Anterior cingulate cortex (tissue), 58 donors: Measurements from ENCODE around the gene NRBP1.
"Not testable (repeated sequence)": the region's sequence is repeated elsewhere in the genome, so short reads cannot be mapped to it uniquely, and the experiment has no call there.

Source experiments
- DNase-seq, 58 donors: peaks; one replicate each; lab custom pipeline; 2025; lab: John Stamatoyannopoulos, UW

Gene NRBP1

DNA sequence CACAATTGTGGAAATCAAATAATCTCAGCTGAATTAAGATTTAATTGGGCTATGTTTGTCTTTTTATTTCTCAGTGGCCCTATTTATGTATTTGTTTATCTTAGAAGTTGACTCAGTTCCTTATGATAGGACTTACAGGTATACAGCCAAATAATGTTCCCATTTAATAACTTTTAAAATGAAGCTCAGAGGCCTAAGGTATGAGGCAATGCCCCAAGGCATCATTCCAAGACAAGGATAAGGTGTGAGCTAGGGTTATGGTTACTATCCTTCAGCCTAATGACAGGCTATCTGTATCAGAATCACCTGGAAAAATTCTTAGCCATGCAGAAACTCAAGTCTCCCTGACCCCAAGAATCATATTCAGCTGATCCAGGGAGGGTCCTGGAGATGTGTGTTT is 7.4 kb upstream of the NRBP1 start:
- no peak for DNase-seq

DNA sequence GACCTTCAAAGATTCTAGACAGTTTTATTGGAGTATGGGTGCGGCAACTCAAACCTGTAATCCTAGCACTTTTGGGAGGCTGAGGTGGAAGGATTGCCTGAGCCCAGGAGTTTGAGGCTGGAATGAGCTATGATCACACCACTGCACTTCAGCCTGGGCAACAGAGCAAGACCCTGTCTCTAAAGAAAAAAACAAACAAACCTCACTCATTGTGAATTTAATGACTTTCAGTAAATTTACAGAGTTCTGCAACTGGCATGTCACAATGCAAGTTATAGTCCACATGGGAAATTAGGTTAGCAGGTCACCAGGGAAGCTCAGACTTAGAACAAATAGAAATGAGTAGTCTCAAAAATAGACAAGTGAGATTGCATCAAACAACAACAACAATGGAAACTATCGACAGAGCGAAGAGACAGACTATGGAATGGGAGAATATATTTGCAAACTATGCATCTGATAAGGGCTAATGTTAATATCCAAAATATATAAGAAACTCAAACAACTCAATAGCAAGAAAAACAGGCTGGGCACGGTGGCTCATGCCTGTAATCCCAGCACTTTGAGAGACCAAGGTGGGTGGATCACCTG is 6.7 kb upstream of the NRBP1 start:
- no peak for DNase-seq

DNA sequence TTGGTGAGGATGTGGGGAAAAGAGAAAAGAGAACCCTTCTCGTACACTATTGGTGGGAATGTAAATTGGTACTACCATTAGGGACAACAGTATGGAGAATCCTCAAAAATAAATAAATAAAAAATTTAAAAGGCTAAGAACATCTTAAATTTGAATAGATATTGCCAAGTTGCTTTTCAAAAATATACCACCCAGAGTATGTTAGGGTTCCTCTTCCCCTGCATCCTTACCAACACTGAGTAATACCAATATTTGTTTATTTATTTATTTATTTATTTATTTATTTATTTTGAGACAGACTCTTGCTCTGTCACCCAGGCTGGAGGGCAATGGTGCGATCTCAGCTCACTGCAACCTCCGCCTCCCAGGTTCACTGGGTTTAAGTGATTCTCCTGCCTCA is 5.5 kb upstream of the NRBP1 start:
- DNase-seq = no peak

DNA sequence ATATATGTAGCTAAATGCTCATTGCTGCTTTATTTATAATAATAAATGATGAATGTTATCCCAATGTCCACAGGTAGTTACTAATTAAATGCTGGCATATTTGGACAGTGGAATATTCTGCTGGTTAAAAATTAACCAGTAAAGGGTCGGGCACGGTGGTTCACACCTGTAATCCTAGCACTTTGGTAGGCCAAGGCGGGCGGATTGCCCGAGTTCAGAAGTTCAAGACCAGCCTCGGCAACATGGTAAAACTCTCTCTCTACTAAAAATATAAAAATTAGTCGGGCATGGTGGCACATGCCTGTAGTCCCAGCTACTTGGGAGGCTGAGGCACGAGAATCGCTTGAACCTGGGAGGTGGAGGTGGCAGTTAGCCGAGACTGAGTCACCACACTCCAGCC is 3.4 kb upstream of the NRBP1 start:
- DNase-seq = not testable (repeated sequence)

DNA sequence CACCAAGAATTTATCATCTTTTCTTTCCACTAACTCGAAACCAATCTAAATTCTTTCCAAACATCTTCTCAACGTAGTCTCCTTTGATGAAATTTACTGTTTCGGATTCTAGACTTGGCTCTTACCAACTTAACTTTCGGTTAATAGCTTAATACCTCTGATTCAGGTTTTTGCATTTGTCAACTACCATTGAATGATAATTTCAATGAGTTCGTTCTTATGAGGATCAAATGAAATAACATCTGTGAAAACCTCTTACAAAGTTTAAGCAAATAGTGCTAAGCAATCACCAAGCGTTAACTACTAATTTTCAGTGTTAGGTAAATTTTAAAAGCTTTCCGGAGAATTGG is 593 bp upstream of the NRBP1 start:
- no peak for DNase-seq

DNA sequence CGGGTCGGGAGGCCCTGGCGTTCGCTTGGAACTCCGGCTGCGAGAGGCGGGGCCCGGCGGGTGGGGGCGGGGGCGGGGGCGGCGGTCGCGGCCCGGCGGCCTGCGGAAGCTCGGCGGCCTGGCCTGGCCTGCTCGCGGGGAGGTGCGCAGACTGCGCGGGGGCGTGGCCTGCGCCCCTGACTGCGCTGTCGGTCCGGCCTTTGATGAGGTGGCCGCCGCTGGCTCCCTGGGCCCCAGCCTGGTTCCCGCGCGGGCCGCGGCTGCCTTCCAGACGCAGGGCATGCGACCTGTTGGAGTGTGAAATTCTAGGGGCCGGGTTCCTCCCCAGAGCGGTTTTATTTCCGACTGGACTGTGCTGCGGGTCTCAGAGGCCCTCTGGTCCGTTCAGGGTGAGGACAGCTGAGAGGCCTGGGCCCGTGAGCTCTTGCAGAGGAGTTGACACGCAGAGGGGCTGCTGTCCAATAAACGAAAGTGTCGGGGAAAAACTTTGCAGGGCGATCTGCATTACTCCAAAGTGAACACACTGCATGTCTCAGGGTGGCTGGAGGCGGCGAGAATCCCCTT is 629 bp downstream of the NRBP1 start:
- peak in 53 of 58 donors; percentile 25 to 88 (median 72) for DNase-seq

DNA sequence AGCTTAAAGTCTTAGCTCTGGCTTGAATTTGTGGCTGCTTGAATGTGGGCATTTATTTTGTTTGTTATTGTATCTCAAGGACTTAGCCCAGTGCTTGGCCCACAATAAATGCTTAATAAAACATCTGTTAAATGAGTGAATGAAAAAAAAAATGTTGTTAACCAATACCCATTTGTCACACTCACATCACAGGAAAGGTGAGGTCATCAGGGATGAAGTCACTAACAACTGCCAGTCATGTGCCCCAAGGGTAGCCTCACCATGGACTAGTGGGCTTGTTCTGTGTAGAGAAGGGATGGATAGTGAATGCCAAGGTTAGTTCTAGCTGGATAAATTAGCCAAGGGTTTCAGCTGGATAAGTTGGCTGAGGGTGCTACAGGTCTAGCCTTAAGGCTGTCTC is 3.0 kb downstream of the NRBP1 start:
- DNase-seq = peak in 1 of 58 donors; percentile 17

DNA sequence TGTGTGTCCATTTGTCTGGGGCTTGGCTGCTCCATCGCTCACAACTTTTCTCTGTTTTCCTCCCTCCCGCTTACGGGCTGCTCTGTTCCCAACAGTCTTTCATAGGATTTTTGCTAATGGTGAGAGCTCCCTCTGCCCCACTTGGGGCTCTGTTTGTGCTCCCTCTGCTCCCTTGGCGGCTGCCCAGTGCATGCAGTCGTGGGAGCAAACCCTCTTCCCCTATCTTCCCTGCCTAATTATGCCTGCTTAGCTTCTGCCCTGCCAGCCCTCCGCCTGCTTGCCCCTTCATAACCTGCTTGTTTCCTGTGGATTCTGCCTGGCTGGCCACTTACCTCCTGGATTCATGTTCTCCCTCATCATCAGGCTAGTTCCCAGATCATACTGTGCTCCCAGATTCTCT is 7.2 kb downstream of the NRBP1 start:
- no peak for DNase-seq

DNA sequence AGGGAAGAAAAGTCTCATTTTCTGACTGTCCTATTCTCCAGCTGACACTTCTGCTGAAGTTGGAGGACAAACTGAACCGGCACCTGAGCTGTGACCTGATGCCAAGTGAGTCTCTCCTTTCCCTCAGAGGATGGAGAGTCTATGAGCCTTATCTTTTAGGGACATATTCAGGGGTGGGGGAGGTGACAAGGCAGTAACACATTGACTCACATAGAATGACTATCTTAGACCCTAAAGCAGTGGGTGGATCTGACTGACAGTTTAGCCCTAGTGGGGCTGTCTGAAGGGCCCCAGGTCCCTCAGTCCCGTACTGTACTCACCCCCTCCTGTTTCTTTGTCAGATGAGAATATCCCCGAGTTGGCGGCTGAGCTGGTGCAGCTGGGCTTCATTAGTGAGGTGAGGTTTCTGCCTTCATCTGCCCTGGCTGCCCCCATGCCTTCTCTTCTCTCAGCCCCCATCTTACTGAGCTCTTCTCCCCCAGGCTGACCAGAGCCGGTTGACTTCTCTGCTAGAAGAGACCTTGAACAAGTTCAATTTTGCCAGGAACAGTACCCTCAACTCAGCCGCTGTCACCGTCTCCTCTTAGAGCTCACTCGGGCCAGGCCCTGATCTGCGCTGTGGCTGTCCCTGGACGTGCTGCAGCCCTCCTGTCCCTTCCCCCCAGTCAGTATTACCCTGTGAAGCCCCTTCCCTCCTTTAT is 12.9 kb downstream of the NRBP1 start:
- DNase-seq = no peak

DNA sequence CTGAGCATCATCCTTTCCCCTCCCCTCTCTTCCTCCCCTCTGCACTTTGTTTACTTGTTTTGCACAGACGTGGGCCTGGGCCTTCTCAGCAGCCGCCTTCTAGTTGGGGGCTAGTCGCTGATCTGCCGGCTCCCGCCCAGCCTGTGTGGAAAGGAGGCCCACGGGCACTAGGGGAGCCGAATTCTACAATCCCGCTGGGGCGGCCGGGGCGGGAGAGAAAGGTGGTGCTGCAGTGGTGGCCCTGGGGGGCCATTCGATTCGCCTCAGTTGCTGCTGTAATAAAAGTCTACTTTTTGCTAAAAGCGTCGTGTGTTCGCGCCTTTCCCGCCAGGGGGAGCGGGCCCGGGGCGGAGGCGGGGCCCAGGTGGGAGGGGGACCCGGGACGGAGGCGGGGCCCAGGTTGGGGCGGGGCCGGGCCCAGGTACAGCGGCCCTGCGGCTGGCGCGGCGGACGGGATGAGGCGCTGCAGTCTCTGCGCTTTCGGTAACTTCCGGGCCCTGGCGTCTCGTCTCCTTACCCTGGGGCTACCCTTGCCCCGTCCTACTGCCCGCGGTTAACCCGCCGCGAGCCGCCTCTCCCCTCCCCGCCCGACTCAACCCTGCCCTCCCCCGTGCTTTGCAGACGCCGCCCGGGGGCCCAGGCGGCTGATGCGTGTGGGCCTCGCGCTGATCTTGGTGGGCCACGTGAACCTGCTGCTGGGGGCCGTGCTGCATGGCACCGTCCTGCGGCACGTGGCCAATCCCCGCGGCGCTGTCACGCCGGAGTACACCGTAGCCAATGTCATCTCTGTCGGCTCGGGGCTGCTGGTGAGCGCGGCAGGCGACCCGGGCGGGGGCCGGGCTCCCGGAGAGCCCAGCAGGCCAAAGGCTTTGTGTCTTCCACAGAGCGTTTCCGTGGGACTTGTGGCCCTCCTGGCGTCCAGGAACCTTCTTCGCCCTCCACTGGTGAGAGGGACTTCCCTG is 13.8 kb downstream of the NRBP1 start, which contains the start of gene KRTCAP3:
Gene KRTCAP3, plus strand, starts transcription at position 424 of the 962 bp plus-strand sequence. Its CDS starts 32 bp downstream, at position 456.
- peak in 2 of 58 donors; percentile 34 to 36 for DNase-seq

DNA sequence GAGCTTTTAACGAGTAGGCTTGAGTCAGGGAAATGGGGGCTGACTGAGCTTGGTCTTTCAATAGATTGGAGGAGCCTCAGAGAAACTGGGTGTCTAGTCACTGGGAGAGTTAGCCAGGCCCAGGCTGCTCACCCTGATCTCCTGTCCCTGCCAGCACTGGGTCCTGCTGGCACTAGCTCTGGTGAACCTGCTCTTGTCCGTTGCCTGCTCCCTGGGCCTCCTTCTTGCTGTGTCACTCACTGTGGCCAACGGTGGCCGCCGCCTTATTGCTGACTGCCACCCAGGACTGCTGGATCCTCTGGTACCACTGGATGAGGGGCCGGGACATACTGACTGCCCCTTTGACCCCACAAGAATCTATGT is 14.5 kb downstream of the NRBP1 start:
- no peak for DNase-seq

DNA sequence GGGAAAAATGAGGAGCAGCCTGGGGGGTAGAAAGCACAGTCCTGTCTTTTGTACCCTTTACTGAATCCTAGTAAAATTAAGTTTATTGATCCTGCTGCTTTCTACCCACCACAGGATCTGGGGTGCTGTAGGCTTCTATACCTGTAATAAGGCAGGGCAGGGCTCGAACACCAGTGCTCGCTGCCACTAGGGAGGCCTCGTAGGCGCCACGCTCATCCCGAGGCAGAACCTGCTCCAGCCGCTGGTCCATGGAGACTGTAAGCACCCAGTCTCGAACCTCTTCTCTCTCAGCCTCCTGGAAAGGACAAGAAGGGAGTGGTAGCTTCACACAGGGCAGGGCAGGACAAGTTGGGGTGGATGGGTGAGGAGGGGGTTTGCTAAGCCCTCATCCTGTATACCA is 16.7 kb downstream of the NRBP1 start:
- no peak for DNase-seq

DNA sequence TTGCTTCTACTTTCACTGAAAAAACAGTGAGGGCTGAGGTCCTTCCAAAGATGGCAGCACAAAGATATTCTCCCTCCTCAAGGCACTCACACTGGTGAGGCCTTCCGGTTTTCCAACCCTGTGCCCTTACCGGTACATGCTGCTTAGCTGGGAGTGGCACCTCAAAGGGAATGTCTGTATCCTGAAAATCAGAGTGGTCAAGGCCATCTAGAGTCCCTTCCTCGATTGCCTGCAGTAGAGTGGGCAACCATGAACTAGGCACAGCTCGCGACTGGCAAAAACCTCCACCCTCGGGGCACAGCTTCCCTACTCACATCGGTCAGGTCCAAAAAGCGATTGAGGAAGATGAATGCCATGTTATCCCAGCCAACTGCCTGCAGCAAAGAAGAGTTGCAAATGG is 17.2 kb downstream of the NRBP1 start:
- no peak for DNase-seq

DNA sequence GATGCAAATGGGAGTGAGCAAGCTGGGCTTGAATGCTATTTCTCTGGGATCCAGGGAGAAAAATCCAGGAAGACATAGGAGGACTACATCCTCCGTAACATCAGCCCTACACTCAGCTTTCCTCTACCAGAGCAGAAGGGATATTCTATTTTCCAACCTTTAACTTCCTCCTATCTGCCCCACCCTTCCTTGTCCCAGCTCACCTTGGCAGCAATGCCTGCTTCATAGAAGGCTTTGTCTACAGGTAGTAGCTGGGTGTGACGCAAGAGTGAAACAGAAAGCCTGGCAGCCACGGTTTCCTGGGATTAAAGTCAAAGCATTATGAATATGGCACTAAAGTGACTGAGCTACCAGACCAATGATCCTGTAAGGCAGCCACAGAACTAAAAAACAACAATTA is 17.6 kb downstream of the NRBP1 start:
- DNase-seq = no peak

DNA sequence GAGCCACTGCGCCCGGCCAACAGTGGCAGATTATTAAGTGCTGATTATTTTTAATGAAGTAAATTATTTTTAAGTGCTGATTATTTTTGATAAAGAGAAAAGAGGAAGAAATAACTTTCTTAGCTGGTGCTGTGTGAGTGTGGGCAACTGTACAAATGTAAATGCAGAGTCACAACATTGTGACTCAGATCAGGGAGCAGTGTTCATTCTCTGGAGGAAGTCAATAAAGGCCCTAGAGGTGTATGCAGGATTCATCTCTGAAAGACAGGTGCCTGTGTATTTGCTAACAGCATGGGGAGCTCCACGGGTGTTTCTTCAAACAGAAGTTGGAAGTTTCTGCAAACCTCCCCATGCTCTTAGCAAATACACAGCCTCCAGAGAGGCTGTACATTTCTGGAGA is 19.9 kb downstream of the NRBP1 start:
- no peak for DNase-seq

DNA sequence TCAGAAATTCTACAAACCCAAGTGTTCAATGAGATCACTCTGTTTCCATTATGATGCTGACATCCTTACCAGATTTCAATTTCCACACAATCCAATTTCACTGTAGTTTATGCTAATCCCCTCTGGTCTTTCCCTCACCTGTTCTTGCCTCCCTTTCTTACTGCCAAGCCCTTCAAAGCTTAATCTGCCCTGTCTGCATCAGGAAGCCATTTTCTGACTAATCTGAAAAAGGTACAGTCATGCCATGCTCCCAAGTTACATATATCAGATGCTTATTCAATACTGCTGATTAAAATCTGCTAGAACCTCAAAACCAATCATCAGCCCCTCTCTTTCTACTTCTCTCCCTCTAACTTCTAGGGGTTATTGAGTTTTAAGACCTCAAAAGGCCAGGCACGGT is 22.7 kb downstream of the NRBP1 start:
- DNase-seq = no peak

DNA sequence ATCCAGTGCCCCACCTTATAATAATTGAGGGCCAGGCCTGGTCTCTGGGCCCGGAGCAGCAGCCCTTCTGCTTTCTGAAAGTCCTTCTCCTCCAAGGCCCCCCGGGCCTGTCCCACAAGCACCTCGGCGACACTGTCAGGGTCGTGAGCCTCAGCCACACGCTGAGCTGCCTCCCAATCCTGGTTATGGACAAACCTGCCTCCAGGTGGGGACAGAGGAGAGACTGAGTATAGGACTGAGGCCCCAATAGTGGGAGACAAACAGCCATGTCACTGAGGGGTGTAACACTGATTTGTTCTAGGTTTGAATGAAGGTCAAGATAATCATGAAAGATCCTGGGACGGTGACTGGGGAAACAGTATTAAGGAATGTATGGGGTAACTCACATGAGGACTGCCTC is 25.5 kb downstream of the NRBP1 start:
- DNase-seq = no peak

DNA sequence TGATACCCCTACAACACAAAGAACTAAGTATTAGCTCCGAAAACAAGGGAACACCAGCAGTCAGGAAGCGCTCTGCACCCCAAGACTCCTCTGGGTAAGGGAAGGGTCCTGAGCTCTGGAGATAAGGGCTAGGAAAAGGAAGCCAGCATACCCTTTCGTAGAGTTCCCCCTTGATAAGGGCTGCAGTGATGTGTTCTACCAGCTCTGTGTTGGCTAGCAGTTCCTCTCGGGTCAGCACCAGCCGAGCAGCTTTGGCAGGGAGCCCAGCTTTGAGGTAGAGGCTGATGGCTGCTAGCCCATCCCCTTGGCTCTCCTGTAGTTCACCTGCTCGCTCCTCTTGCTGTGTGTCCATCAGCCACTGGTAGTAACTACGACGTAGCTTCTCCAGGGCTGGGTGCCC is 32.7 kb downstream of the NRBP1 start:
- no peak for DNase-seq

DNA sequence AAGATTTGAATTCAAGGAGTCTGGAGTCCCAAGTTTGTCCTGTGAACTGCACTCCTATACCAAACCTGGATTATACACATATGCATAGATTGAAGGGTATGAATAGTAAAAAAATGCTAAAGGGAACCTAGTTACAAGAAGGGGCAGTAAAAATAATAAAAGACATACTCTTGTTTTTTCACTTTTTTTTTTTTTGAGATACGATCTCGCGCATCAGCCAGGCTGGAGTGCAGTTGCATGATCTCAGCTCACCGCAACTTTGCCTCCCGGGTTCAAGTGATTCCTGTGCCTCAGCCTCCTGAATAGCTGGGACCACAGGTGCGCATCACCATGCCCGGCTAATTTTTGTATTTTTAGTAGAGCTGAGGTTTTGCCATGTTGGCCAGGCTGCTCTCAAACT is 36.0 kb downstream of the NRBP1 start:
- DNase-seq = no peak

DNA sequence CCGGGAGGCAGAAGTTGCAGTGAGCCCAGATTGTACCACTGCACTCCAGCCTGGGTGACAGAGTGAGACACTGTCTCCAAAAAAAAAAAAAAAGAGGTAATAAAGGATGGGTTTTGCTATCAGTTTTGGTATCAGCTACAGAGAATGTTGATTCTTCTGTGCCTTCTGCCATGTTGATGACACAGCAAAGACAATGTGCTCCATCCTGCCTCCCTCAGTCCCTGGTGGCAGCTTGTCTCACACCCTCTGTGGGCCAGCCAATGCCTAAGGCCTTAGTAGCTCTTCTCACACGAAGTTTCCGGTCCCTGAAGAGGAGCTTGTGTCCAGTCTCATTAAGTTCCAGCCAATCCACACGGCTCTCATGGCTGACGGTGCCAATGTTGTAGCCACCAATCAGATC is 43.5 kb downstream of the NRBP1 start:
- no peak for DNase-seq

DNA sequence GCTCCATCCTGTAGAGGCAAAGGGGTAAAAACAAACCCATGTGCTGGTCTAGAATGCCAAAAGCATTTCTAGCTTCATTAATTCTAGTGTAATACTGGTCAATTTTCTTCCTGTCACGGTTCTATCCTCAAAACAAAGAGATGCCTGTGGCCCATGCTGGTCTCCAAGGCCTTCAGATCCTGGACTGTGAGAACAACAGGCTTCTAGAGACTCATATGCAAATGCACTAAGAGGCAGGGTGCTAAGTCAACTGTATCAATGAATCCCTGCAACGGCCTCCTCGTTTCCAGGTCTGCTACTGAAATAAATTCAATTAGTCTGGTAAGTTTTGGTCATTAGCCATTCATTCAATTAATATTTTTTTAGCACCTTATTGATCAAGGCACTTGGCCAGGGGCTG is 57.1 kb downstream of the NRBP1 start:
- DNase-seq = peak in 3 of 58 donors; percentile 6 to 27 (median 8)
